T47D (cell line): ENCODE measurements around the gene TMEM41B.
A peak's percentile ranks its signal among the peaks of the same experiment; 100 is the strongest.
"Not testable (repeated sequence)": the region's sequence is repeated elsewhere in the genome, so short reads cannot be mapped to it uniquely, and the experiment has no call there.

Source experiments
- DNase-seq, 2 experiments: peaks; one replicate each; pipeline versions ENCODE4 v3.0.0 to v3.0.0-alpha.2; 2011 to 2012; ENCODE audit warnings: low read depth in 1 of 2, low spot score in 1 of 2
- JUND ChIP-seq: IDR thresholded peaks from 2 replicates; pipeline ENCODE4 v1.6.1; 2012; ENCODE audit warnings: low read depth
- in situ Hi-C: cut with HindIII; loops from 2 replicates; pipeline ENCODE4 v1.10.0; 2016; ENCODE audit warnings: low sequenced_read_pairs, low pct_unique_long_range_greater_than_20kb

TMEM41B gene

GRCh38 chr11:9320047-9320446, 5.7 kb upstream of the TMEM41B start:
- in situ Hi-C loops, result no loop called here
- DNase-seq, result no peak
- no peak for TF ChIP-seq JUND

- in situ Hi-C loops, DNase-seq: not testable (repeated sequence)
Measured at GRCh38 chr11:9319377-9320001, 5.1 kb upstream of the TMEM41B start.

- in situ Hi-C loops, DNase-seq: not testable (repeated sequence)
Measured at GRCh38 chr11:9318442-9319376, 4.3 kb upstream of the TMEM41B start.

GRCh38 chr11:9316334-9316733, 1.9 kb upstream of the TMEM41B start:
- no peak for DNase-seq
- no peak for TF ChIP-seq JUND
- in situ Hi-C loops, result no loop called here

GRCh38 chr11:9315078-9315688, 790 bp upstream of the TMEM41B start:
- TF ChIP-seq JUND, result no peak
- in situ Hi-C loops, result no loop called here
- no peak for DNase-seq

GRCh38 chr11:9313648-9314290, 624 bp downstream of the TMEM41B start:
- TF ChIP-seq JUND, result no peak
- in situ Hi-C loops, result no loop called here
- peak in 1 of 2 experiments; percentile 8 for DNase-seq

GRCh38 chr11:9310485-9311090, 3.8 kb downstream of the TMEM41B start:
- DNase-seq, result no peak
- no peak for TF ChIP-seq JUND
- in situ Hi-C loops, result no loop called here

- TF ChIP-seq JUND, result no peak
- no peak for DNase-seq
- in situ Hi-C loops, result no loop called here
Measured at GRCh38 chr11:9304178-9304577, 10.2 kb downstream of the TMEM41B start.

- TF ChIP-seq JUND, result no peak
- DNase-seq, result no peak
- in situ Hi-C loops, result no loop called here
Measured at GRCh38 chr11:9302448-9302847, 11.9 kb downstream of the TMEM41B start.

GRCh38 chr11:9301720-9302119, 12.7 kb downstream of the TMEM41B start:
- no peak for TF ChIP-seq JUND
- no peak for DNase-seq
- in situ Hi-C loops, result no loop called here

GRCh38 chr11:9293646-9294045, 20.7 kb downstream of the TMEM41B start:
- TF ChIP-seq JUND, result no peak
- in situ Hi-C loops, result no loop called here
- no peak for DNase-seq

GRCh38 chr11:9285850-9286587, 28.4 kb downstream of the TMEM41B start:
- DNase-seq, result no peak
- no peak for TF ChIP-seq JUND
- in situ Hi-C loops, result no loop called here
